Spleen (tissue), 11 donors: Measurements from ENCODE around the gene NDC80. TPM values are rescaled to one million over a fixed set of nuclear protein-coding genes. Genes with fewer than 3 reads are reported as not detected.
A peak's percentile ranks its signal among the peaks of the same experiment; 100 is the strongest.

Experiments used
- DNase-seq: peaks from one replicate; pipeline ENCODE4 v3.0.0-alpha.2; 2020
- H3K27ac ChIP-seq, 8 donors: fragments of 200-600 bp; sonication (generic) in 7 of 8; 1 replicate in 4 of 8; 2 replicates in 4 of 8; pipeline versions ENCODE4 v1.5.0 to v1.8.0; 2016 to 2021; ENCODE audit warnings: inconsistent platforms in 4 of 8, mild to moderate bottlenecking in 4 of 8, moderate library complexity in 1 of 8
- H3K27me3 ChIP-seq, 7 donors: fragments of 200-600 bp; sonication (generic) in 6 of 7; replicated peaks in 1 of 7; 1 replicate in 4 of 7; 2 replicates in 3 of 7; pipeline versions ENCODE4 v1.5.0 to v1.8.0; 2016 to 2021; ENCODE audit warnings: inconsistent platforms in 3 of 7, mild to moderate bottlenecking in 1 of 7
- H3K36me3 ChIP-seq, 6 donors: fragments of 200-600 bp; sonication (generic) in 5 of 6; 1 replicate in 4 of 6; 2 replicates in 2 of 6; pipeline versions ENCODE4 v1.5.0 to v1.8.0; 2016 to 2021; ENCODE audit warnings: inconsistent platforms in 2 of 6
- H3K4me1 ChIP-seq, 6 donors: fragments of 200-600 bp; sonication (generic) in 5 of 6; 1 replicate in 3 of 6; 2 replicates in 3 of 6; pipeline versions ENCODE4 v1.5.0 to v1.8.0; 2016 to 2021; ENCODE audit warnings: inconsistent platforms in 3 of 6
- H3K4me3 ChIP-seq, 8 donors: fragments of 200-600 bp; sonication (generic) in 7 of 8; 1 replicate in 4 of 8; 2 replicates in 4 of 8; pipeline versions ENCODE4 v1.5.0 to v1.8.0; 2016 to 2021; ENCODE audit warnings: inconsistent platforms in 4 of 8, mild to moderate bottlenecking in 4 of 8, moderate library complexity in 2 of 8
- H3K9me3 ChIP-seq, 8 donors: fragments of 200-600 bp; sonication (generic) in 7 of 8; 1 replicate in 4 of 8; 2 replicates in 4 of 8; pipeline versions ENCODE4 v1.5.0 to v1.8.0; 2016 to 2021; ENCODE audit warnings: inconsistent platforms in 4 of 8
- POLR2A ChIP-seq, 3 donors: fragments of 450-650 bp; IDR thresholded peaks; one replicate each; pipeline ENCODE4 v1.5.1; 2017; ENCODE audit warnings: antibody characterized with exemption in 3 of 3, mild to moderate bottlenecking in 1 of 3
- POLR2AphosphoS5 ChIP-seq, 3 donors: sonication (generic); formaldehyde crosslinking; IDR thresholded peaks; one replicate each; pipeline ENCODE4 v1.5.1; 2017; ENCODE audit warnings: antibody characterized with exemption in 3 of 3
- WGBS, 5 donors: extraction: QIAGEN DNeasy Blood & Tissue Kit in 3 of 5; methylation state at CpG; one replicate each; pipeline versions ENCODE4 v1.1.5 to v1.1.7; 2013 to 2018; 5-methylcytosine and 5-hydroxymethylcytosine counted together
- intact Hi-C: fragments of 100-400 bp; cut with DNase I; formaldehyde crosslinking; loops from one replicate; pipeline ENCODE4 v1.15.0; 2023; ENCODE audit warnings: low total_unique reads
- polyA plus RNA-seq, 3 donors: library from polyadenylated mRNA; stranded (reverse); fragments of 200-250 nt; gene quantifications; one replicate each; pipeline ENCODE4 v1.2.1, GENCODE V29; 2013
- total RNA-seq, 7 donors: library from RNA; depleted of rRNA in 3 of 7; stranded (reverse); fragments of >200 nt in 3 of 7; fragmentation: NEBNext Ultra II Directional in 4 of 7; extraction: Animal tissue kit (Norgen Biotek cat#: 25700) in 4 of 7; gene quantifications; one replicate each; pipeline versions ENCODE4 v1.1.0 to v1.2.1, GENCODE V29; 2016 to 2021
- TF ChIP-seq, protein P1 (sequence below), 11 experiments: fragments of 200-600 bp in 7 of 11; fragments of 450-650 bp in 4 of 11; sonication (generic) in 4 of 11; IDR thresholded peaks in 8 of 11; conservative IDR thresholded peaks in 3 of 11; 1 replicate in 7 of 11; 2 replicates in 4 of 11; pipeline versions ENCODE4 v1.4.0 to v1.8.0; 2016 to 2021; ENCODE audit warnings: antibody characterized with exemption in 11 of 11, inconsistent platforms in 4 of 11, mild to moderate bottlenecking in 1 of 11
- donor health status: healthy with polysubstance abuse.
- donor health status: DM: no; HTN: no; CAD: no; lungs with moderate emphysema.
- donor health status: DM: no; HTN: no; CAD: no.
- donor health status: Bipolar disorder and iron deficiency.
- donor health status: healthy.
- donor health status: DM: no; HTN: no; CAD: no.
- donor health status: DM: yes; HTN: yes; CAD: no.

NDC80 gene
- total and polyA plus RNA-seq, 10 donors = 3.4 to 9.0 (median 4.4) TPM

DNA sequence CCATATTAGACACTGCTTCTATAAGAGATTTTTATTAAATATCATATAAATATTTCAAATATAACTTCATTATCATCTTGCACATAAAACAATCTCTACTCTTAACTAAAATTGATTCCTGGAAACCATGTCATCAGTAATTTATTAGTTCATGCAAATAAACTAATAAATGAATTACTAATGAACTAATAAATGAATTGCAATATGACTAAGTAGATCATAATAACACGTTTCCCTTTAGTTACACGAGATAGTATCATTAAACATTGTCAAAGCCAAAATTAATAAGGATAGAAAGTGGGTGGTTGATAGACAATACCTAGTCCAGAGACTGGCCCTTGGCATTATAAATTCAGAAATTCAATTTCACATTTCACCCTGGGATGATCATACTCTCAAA, 26.2 kb upstream of the NDC80 start:
- H3K27ac ChIP-seq = no peak overlapping the region
- DNase-seq = no peak
- H3K36me3 ChIP-seq = peaks cover 0 to 59% (median 16%) of the 10 kb centered on the region in 6 donors
- no peaks in the 10 kb centered on the region for H3K27me3 ChIP-seq
- H3K9me3 ChIP-seq = no peaks in the 10 kb centered on the region
- TF ChIP-seq, protein P1, sequence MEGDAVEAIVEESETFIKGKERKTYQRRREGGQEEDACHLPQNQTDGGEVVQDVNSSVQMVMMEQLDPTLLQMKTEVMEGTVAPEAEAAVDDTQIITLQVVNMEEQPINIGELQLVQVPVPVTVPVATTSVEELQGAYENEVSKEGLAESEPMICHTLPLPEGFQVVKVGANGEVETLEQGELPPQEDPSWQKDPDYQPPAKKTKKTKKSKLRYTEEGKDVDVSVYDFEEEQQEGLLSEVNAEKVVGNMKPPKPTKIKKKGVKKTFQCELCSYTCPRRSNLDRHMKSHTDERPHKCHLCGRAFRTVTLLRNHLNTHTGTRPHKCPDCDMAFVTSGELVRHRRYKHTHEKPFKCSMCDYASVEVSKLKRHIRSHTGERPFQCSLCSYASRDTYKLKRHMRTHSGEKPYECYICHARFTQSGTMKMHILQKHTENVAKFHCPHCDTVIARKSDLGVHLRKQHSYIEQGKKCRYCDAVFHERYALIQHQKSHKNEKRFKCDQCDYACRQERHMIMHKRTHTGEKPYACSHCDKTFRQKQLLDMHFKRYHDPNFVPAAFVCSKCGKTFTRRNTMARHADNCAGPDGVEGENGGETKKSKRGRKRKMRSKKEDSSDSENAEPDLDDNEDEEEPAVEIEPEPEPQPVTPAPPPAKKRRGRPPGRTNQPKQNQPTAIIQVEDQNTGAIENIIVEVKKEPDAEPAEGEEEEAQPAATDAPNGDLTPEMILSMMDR (IDR thresholded peaks at IDR 0.05 in 8 of 11, conservative IDR thresholded peaks at IDR 0.05 in 3 of 11) = no peak
- TF ChIP-seq POLR2A (IDR thresholded peaks at IDR 0.05) (no peak), POLR2AphosphoS5 (IDR thresholded peaks at IDR 0.05) (no peak)
- H3K4me1 ChIP-seq = peaks cover 0 to 22% (median 4%) of the 10 kb centered on the region in 6 donors
- 76 to 88% (median 82%) methylated on average over 2 of the region's 2 CpGs for WGBS, 5 donors
- intact Hi-C loops = loop anchor here (10.0 kb wide), 3 partner anchors 210 to 1680 kb away; no protein-coding TSS in a partner anchor
- no peak overlapping the region for H3K4me3 ChIP-seq

GRCh38 chr18:2547477-2548087, 23.8 kb upstream of the NDC80 start:
- Histone ChIP-seq H3K27me3 (no peaks in the 10 kb centered on the region), H3K9me3 (no peaks in the 10 kb centered on the region), H3K4me3 (no peak overlapping the region), H3K4me1 (peaks cover 0 to 10% (median 0%) of the 10 kb centered on the region in 6 donors), H3K27ac (no peak overlapping the region), H3K36me3 (peaks cover 0 to 74% (median 30%) of the 10 kb centered on the region in 6 donors)
- WGBS, 5 donors = 60 to 67% (median 61%) methylated on average over 4 of the region's 4 CpGs
- intact Hi-C loops = loop anchor here (10.0 kb wide), 3 partner anchors 213 to 1683 kb away; no protein-coding TSS in a partner anchor
- TF ChIP-seq, protein P1 (IDR thresholded peaks at IDR 0.05 in 8 of 11, conservative IDR thresholded peaks at IDR 0.05 in 3 of 11) = peak in 10 of 11 experiments; percentile 16 to 59 (median 53)
- TF ChIP-seq POLR2A (IDR thresholded peaks at IDR 0.05) = no peak
- DNase-seq = no peak

GRCh38 chr18:2549462-2549861, 21.9 kb upstream of the NDC80 start:
- no peak overlapping the region for H3K27ac ChIP-seq
- 95 to 100% (median 100%) methylated on average over 2 of the region's 2 CpGs for WGBS, 5 donors
- no peak overlapping the region for H3K4me3 ChIP-seq
- peaks cover 0 to 9% (median 0%) of the 10 kb centered on the region in 6 donors for H3K4me1 ChIP-seq
- H3K27me3 ChIP-seq = no peaks in the 10 kb centered on the region
- no peak for DNase-seq
- H3K9me3 ChIP-seq = no peaks in the 10 kb centered on the region
- TF ChIP-seq POLR2AphosphoS5 (IDR thresholded peaks at IDR 0.05) (no peak), POLR2A (IDR thresholded peaks at IDR 0.05) (no peak)
- TF ChIP-seq, protein P1 (IDR thresholded peaks at IDR 0.05 in 8 of 11, conservative IDR thresholded peaks at IDR 0.05 in 3 of 11) = no peak
- H3K36me3 ChIP-seq = peaks cover 0 to 82% (median 31%) of the 10 kb centered on the region in 6 donors
- intact Hi-C loops = loop anchor here (10.0 kb wide), 3 partner anchors 215 to 1685 kb away; no protein-coding TSS in a partner anchor

DNA sequence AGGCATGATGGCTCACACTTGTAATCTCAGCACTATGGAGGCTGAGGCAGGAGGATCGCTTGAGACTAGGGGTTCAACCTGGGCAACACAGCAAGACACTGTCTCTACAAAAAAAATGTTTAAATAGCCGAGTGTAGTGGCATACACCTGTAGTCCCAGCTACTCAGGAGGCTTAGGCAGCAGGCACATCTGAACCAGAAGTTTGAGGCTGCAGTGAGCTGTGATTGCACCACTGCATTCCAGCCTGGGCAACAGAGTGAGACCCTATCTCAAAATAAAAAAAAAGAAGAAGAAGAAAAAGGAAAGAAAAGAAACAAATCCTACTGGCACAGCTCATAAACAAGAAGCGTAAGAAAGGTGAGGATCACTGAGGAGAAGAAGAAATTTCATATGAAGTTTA, 19.9 kb upstream of the NDC80 start:
- Histone ChIP-seq H3K9me3 (no peaks in the 10 kb centered on the region), H3K27me3 (no peaks in the 10 kb centered on the region), H3K4me3 (no peak overlapping the region), H3K27ac (no peak overlapping the region), H3K4me1 (peaks cover 0 to 9% (median 0%) of the 10 kb centered on the region in 6 donors), H3K36me3 (peaks cover 0 to 75% (median 32%) of the 10 kb centered on the region in 6 donors)
- WGBS, 5 donors = 82 to 96% (median 88%) methylated on average over 3 of the region's 3 CpGs
- intact Hi-C loops = no loop called here
- TF ChIP-seq, protein P1 (IDR thresholded peaks at IDR 0.05 in 8 of 11, conservative IDR thresholded peaks at IDR 0.05 in 3 of 11) = no peak
- TF ChIP-seq POLR2A (IDR thresholded peaks at IDR 0.05) (no peak), POLR2AphosphoS5 (IDR thresholded peaks at IDR 0.05) (no peak)
- no peak for DNase-seq
